HG03342 (cell line): ENCODE data around the gene NLGN4Y.

Experiments used
- ATAC-seq: cut with Tn5 transposase; IDR thresholded peaks from one replicate; pipeline ENCODE4 v1.9.1; 2021; ENCODE audit warnings: mild to moderate bottlenecking, moderate library complexity; ENCODE audit not compliant: unreplicated experiment

Gene NLGN4Y

GRCh38 chrY:14644157-14644952, 120.0 kb downstream of the NLGN4Y start:
- ATAC-seq, result no peak

DNA sequence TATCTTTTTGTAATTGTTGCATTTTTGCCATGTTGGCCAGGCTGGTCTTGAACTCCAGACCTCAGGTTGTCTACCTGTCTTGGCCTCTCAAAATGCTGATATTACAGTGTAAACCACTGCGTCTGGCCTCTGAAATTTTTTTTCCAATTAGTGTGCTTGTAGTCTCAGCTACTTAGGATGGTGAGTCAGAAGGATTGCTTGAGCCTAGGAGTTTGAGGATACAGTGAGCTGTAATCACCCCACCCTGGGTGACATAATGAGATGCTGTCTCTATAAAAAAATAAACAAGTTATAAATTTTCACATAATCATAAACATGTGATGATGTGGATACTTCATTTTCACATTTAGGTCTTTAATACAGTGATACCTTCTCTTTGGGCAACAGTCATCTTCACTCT, 154.9 kb downstream of the NLGN4Y start:
- no peak for ATAC-seq

DNA sequence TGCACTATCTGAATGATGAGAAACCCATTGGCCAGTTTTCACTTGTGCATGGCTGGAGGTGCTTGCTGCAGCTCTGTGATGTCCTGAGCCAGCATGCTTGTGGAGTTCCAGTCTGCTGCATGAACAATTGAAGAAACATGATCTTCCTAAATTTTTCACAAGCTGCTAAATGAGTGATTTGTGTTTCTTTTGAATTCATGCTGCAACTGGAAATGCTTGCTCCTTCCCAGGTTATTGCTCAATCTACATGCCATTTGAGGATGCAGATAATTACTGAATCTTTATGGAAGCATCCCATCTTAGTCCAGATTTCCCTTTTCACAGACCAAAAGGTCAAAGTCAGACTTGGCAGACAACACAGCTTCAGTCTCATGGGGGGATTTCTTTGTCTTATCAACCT, 170.2 kb downstream of the NLGN4Y start:
- no peak for ATAC-seq

DNA sequence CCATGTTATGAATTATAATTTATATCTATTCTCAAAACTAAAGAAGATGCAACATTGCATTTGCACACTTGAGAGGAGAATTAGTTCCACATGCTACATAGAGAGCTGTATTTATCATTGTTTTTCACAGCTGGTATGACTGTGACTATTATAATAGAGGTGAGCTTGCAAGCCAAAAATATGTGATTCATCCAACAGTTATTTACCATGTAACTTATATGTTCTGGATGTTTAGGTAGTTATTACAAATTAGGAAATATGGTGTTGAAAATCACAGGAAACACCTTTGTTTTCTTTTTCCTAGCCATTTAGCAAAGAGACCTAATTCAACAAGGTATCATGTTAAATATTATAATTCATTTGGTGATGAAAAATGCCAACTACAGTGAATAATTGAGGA, 183.8 kb downstream of the NLGN4Y start:
- no peak for ATAC-seq

DNA sequence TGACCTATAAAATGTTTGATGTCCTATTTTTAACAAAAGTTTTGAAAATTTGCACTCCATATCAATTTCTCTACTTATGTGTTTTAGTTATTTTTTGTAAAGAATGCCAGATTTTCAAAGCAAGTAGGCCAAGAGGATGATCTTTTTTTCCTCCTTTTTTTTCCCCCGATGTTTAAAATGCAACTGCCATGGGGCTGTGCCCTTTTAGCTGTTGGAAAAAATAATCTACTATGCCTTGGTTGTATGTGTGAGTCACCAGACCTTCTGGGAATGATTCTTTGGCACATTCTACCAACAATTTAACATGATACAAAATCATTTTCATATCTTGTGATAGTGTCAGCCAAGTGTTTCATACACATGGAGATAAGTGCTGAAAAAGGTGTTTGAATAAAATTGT, 217.3 kb downstream of the NLGN4Y start:
- no peak for ATAC-seq

GRCh38 chrY:14748329-14748728, 224.0 kb downstream of the NLGN4Y start:
- no peak for ATAC-seq

GRCh38 chrY:14755571-14755970, 231.2 kb downstream of the NLGN4Y start:
- ATAC-seq, result no peak

DNA sequence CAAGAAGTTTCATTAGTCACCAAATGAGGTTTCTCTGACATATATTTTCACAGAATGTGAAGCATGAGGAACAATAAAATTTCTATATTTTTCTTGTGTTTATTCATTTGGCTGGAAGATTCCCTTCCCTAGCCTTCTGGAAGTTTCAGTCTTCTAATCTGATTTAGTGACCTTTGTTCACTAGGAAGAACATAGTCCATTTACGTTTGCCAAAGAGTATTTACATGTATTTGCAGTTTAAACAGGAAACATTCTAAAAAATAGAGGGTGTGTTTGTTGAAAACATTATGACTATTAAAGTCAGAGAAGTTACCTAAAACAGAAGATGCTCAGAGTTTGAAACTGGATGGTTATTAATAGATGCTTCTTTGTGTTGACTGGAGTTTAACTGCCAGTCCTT, 238.6 kb downstream of the NLGN4Y start:
- ATAC-seq, result no peak

GRCh38 chrY:14763600-14763999, 239.3 kb downstream of the NLGN4Y start:
- ATAC-seq, result no peak

DNA sequence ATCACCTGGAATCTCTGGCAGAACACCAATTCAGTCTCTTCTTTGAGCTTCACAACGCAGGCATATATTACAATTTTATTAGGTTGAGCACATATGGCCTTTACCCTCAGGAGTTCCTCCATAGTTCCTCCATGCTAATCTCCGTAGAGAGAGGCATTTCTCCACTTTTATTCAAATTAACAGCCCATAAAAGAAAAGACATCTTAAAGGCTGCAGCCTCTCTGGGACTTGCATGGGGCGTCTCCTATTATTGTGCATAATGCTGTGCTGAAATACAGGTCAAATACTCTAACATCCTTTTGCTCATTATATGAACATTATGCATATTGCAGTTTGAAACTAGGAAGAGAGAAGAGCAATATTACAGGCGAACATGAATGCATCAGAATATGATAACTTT, 253.9 kb downstream of the NLGN4Y start:
- no peak for ATAC-seq

DNA sequence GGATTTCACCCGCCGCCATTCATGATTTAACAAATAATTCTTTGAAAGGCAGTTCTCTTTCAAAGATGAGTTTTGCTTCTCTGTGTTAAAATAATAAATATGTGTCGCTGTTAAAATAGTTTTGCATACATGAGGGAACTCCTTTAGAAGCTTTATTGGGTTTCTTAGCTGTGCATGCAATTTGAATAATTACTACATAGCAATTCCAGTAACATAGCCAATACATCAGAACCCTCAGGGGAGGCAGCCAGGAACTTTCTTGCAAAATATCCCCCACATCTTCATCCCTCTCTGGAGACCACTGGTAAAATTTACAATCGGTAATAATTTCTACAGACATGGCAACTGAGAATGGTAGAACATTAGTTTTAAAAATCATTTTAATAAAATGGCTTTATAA, 268.8 kb downstream of the NLGN4Y start:
- no peak for ATAC-seq

DNA sequence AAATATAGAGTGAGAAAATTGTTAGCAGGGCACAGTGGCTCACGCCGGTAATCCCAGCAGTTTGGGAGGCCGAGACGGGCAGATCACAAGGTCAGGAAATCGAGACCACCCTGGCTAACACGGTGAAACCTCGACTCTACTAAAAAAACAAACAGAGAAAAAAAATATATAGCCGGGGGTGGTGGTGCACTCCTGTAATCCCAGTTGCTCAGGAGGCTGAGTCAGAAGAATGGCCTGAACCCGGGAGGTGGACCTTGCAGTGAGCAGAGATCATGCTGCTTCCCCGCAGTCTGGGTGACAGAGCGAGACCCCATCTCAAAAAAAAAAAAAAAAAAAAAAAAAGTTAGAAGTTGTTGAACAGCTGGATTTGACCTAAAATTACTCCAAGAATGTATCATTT, 269.3 kb downstream of the NLGN4Y start:
- ATAC-seq, result no peak

- ATAC-seq, result no peak
These were observed 273.7 kb downstream of the NLGN4Y start for GRCh38 chrY:14798010-14798409.

- no peak for ATAC-seq
These were observed 276.8 kb downstream of the NLGN4Y start for GRCh38 chrY:14801096-14801495.

DNA sequence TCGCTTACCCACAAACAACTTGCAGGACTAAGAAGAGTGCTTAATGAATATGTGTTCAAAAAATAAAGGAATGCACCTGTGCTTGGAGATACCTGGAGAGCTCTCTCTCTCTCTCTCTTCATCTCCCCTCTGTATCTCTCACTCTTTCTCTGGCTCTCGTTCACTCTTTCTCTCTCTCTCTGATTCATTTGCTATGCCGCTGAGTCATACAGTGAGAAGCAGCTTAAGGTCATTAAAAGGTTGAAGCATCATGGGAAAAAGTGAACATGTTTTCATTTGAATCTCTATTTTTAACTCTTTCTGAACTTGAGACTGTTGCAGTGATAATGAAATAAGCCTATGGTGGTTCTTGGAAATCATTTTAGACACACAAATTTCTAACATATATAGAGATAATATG, 277.8 kb downstream of the NLGN4Y start:
- no peak for ATAC-seq

- ATAC-seq, result no peak
These were observed 279.7 kb downstream of the NLGN4Y start for GRCh38 chrY:14804041-14804440.

- ATAC-seq, result no peak
These were observed 294.1 kb downstream of the NLGN4Y start for GRCh38 chrY:14818452-14818851.

DNA sequence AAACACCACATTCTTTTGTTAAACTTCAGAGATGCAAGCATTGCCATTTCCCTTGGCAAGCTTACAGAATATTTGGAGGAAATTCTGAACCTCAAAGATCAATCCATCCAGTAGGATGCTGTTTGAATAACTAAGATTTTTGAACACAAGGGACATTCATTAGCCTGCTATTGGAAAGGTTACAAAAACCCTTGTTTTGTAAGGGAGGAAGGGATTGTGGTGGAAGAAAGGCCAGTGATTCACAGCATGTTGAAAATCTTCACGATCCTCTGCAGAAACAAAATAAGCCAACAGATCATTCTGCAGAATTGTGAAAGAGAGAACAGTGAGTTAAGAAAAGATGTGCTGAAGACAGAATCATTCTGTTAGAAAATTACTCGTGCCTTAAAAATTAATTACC, 297.9 kb downstream of the NLGN4Y start:
- no peak for ATAC-seq

- no peak for ATAC-seq
These were observed 298.6 kb downstream of the NLGN4Y start for GRCh38 chrY:14822906-14823305.

GRCh38 chrY:14824583-14824982, 300.3 kb downstream of the NLGN4Y start:
- no peak for ATAC-seq

DNA sequence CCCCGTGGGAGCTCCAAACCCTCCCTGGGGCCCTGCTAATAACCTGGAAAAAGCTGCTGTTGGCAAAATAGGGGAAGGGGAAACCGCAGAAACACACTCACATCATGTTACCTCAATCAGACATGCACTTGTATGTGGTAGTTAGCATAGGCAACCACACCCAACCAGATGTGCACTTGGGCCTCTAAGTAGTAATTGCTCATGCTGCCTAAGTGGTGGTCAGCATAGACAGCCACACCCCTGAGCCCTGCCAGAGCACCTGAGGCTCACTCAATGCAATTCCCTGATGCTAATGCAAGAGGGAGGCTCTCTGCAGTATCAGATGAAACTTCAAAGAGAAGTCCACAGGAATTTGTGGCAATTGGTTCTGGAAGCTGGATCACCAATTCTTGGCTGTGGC, 301.4 kb downstream of the NLGN4Y start:
- ATAC-seq, result no peak

DNA sequence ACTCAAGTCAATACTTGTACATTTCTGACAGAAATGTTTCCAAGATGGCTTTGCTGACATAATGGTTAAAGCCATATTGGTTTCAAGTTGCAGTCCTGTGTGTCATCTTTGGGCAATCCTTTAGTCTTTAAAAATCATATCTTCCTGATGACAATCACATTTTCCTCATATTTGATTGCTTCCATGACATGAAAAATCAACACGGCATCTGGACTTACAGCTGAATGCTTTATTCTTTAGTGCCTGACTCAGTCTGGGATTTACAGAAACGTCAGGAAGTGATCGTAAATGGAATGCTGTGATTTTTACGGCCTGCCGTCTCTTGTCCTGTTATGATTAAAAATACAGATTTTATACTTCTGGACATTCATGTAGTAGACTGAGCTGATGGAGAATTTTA, 304.2 kb downstream of the NLGN4Y start:
- no peak for ATAC-seq

- ATAC-seq, result no peak
These were observed 305.1 kb downstream of the NLGN4Y start for GRCh38 chrY:14829366-14829885.
